Endothelial cell of umbilical vein (primary cell): ENCODE data around the gene CCNC. TPM values are rescaled to one million over a fixed set of nuclear protein-coding genes. Genes with fewer than 3 reads are reported as not detected.

Source experiments
- BruUV-seq: library from RNA; stranded (reverse); fragments of 400-500 nt; replicated peaks from 2 replicates; lab custom pipeline; 2021; lab: Mats Ljungman, UMichigan
- CTCF ChIA-PET: fragments of 300-600, 350-600 bp; sonication (Branson Sonifier 250); formaldehyde crosslinking; loops from one replicate; lab custom pipeline; 2021; ENCODE audit warnings: antibody characterized with exemption, inconsistent platforms; lab: Charles Lee
- POLR2A ChIA-PET: fragments of 300-600, 350-600 bp; sonication (Branson Sonifier 250); formaldehyde crosslinking; loops from one replicate; lab custom pipeline; 2021; ENCODE audit warnings: antibody characterized with exemption, inconsistent platforms; lab: Charles Lee
- DNase-seq: peaks from one replicate; pipeline ENCODE4 v3.0.0-alpha.2; 2011; ENCODE audit warnings: low read depth, low spot score
- FAIRE-seq: peaks from 2 replicates; lab custom pipeline; 2011; peaks lifted over from hg19 to GRCh38; lab: Jason Lieb, UNC
- H2AFZ ChIP-seq: 2 replicates; pipeline ENCODE4 v1.6.0; 2012; ENCODE audit warnings: low read depth, low read length, control low read depth, inconsistent platforms
- H3K27ac ChIP-seq: 2 replicates; pipeline ENCODE4 v1.5.1; 2011; ENCODE audit warnings: low read depth, mild to moderate bottlenecking, control low read depth, low read length, moderate library complexity; ENCODE audit not compliant: insufficient read depth
- H3K27me3 ChIP-seq, 2 experiments: 2 replicates each; pipeline versions ENCODE4 v1.6.0 to v1.6.1; 2011; ENCODE audit warnings: low read length in 2 of 2, mixed read lengths in 1 of 2; ENCODE audit not compliant: control insufficient read depth in 2 of 2, insufficient read depth in 2 of 2
- H3K36me3 ChIP-seq, 2 experiments: 2 replicates in 1 of 2; 3 replicates in 1 of 2; pipeline ENCODE4 v1.5.1; 2011; ENCODE audit warnings: low read length in 2 of 2, mild to moderate bottlenecking in 1 of 2, moderate library complexity in 1 of 2; ENCODE audit not compliant: control insufficient read depth in 2 of 2, insufficient read depth in 2 of 2; ENCODE audit errors: extremely low read depth in 1 of 2
- H3K4me1 ChIP-seq: 3 replicates; pipeline ENCODE4 v1.5.1; 2011; ENCODE audit warnings: mild to moderate bottlenecking, low read length; ENCODE audit not compliant: control insufficient read depth, insufficient read depth; ENCODE audit errors: extremely low read depth
- H3K4me2 ChIP-seq: 2 replicates; pipeline ENCODE4 v1.6.1; 2011; ENCODE audit warnings: low read length, control low read depth, mixed read lengths; ENCODE audit not compliant: insufficient read depth
- H3K4me3 ChIP-seq, 3 experiments: fragments of 200-600 bp in 1 of 3; sonication (generic), shearing (Covaris generic) in 1 of 3; replicated peaks in 1 of 3; 2 replicates each; pipeline ENCODE4 v1.5.1; 2011 to 2016; ENCODE audit warnings: control low read depth in 3 of 3, low read length in 3 of 3, mild to moderate bottlenecking in 2 of 3, inconsistent platforms in 1 of 3, low read depth in 1 of 3, moderate library complexity in 1 of 3; ENCODE audit not compliant: insufficient read depth in 1 of 3
- H3K79me2 ChIP-seq: 2 replicates; pipeline ENCODE4 v1.6.0; 2012; ENCODE audit warnings: low read length, inconsistent platforms; ENCODE audit not compliant: control insufficient read depth, insufficient read depth
- H3K9ac ChIP-seq: replicated peaks from 2 replicates; pipeline ENCODE3; 2011; ENCODE audit warnings: low read length, control low read depth; ENCODE audit not compliant: insufficient read depth; ENCODE audit errors: extremely low read depth
- H3K9me1 ChIP-seq: replicated peaks from 3 replicates; pipeline ENCODE4 v1.6.0; 2011; ENCODE audit warnings: mild to moderate bottlenecking, low read length; ENCODE audit not compliant: control insufficient read depth, insufficient read depth; ENCODE audit errors: extremely low read depth
- H3K9me3 ChIP-seq: replicated peaks from 2 replicates; pipeline ENCODE4 v1.5.1; 2012; ENCODE audit warnings: low read length, inconsistent platforms; ENCODE audit not compliant: control insufficient read depth, insufficient read depth
- H4K20me1 ChIP-seq: replicated peaks from 2 replicates; pipeline ENCODE3; 2011; ENCODE audit warnings: mild to moderate bottlenecking, low read length; ENCODE audit not compliant: control insufficient read depth, insufficient read depth; ENCODE audit errors: extremely low read depth
- EZH2 ChIP-seq: IDR thresholded peaks from 2 replicates; pipeline ENCODE4 v1.6.1; 2012; ENCODE audit warnings: borderline replicate concordance, low read depth, mild to moderate bottlenecking, moderate library complexity, low read length, inconsistent platforms; ENCODE audit not compliant: severe bottlenecking
- MYC ChIP-seq: IDR thresholded peaks from one replicate; pipeline ENCODE4 v1.6.1; 2011; ENCODE audit warnings: mild to moderate bottlenecking, low read depth, low read length
- POLR2A ChIP-seq: IDR thresholded peaks from 2 replicates; pipeline ENCODE4 v1.6.1; 2012; ENCODE audit warnings: low read depth, mild to moderate bottlenecking, control low read depth, low read length
- POLR2AphosphoS5 ChIP-seq: IDR thresholded peaks from 2 replicates; pipeline ENCODE4 v1.6.1; 2012; ENCODE audit warnings: low read depth, mild to moderate bottlenecking, control low read depth, low read length, moderate library complexity; ENCODE audit not compliant: insufficient read depth
- dilution Hi-C: fragments of 300-500 bp; cut with MboI; formaldehyde crosslinking; loops from one replicate; pipeline ENCODE4 v1.15.0; 2019; ENCODE audit warnings: low sequenced_read_pairs; ENCODE audit not compliant: extremely low pct_ligation_motif_present
- intact Hi-C: fragments of 100-400 bp; cut with micrococcal nuclease; formaldehyde crosslinking; loops from one replicate; pipeline ENCODE4 v1.10.0; 2022
- polyA plus RNA-seq, 4 experiments: library from polyadenylated mRNA; depleted of rRNA in 3 of 4; stranded (reverse) in 3 of 4; unstranded in 1 of 4; fragments of >200 nt; gene quantifications; 2 replicates each; pipeline versions ENCODE4 v1.2.1 to v1.2.3, GENCODE V29; 2011 to 2012; ENCODE audit warnings: missing spikeins in 1 of 4
- total RNA-seq: library from RNA; stranded (reverse); gene quantifications from 2 replicates; pipeline ENCODE4 v1.2.3, GENCODE V29; 2021
- TF ChIP-seq, protein P1 (sequence below), 2 donors: IDR thresholded peaks; 1 replicate in 1 of 2; 2 replicates in 1 of 2; pipeline ENCODE4 v1.5.1; 2011; ENCODE audit warnings: low read length in 2 of 2, mild to moderate bottlenecking in 2 of 2, moderate library complexity in 2 of 2, control low read depth in 1 of 2, inconsistent platforms in 1 of 2, low read depth in 1 of 2; ENCODE audit not compliant: insufficient read depth in 1 of 2; ENCODE audit errors: extremely low read depth in 1 of 2

Gene CCNC
- total and polyA plus RNA-seq, 2 donors (not counting 3 experiments of a cell fraction or from before 2014, with no cell fraction given) = 18.2 to 53.5 TPM

DNA sequence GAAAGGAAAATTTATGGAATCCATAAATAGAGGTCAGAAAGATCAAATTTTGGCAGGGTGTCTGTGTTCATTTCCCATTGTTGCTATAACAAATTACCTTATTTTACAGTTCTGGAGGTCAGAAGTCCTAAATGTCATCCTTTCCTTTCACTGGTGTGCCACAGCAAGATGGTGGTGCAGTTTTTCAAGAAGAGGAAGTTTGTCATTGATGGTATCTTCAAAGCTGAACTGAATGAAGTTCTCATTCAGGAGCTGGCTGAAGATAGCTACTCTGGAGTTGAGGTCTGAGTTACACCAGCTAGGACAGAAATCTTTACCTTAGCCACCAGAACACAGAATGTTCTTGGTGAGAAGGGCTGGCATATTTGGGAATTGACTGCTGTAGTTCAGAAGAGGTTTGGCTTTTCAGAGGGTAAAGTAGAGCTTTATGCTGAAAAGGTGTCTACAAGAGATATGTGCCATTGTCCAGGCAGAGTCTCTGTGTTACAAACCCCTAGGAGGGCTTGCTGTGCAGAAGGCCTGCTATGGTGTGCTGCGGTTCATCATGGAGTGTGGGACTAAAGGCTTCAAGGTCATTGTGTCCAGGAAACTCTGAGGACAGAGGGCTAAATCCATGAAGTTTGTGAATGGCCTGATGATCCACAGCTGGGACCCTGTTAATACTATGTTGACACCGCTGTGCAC, 7.2 kb upstream of the CCNC start:
- DNase-seq (no peak), FAIRE-seq (no peak)
- Histone ChIP-seq H3K4me3 (no peak overlapping the region), H3K9ac (no peak overlapping the region), H3K36me3 (no peaks in the 10 kb centered on the region), H3K9me1 (no peaks in the 10 kb centered on the region), H3K27me3 (peaks cover 2 to 3% of the 10 kb centered on the region in 2 experiments), H3K27ac (no peak overlapping the region), H3K4me2 (no peak overlapping the region), H2AFZ (no peak overlapping the region), H4K20me1 (no peaks in the 10 kb centered on the region), H3K4me1 (no peaks in the 10 kb centered on the region), H3K79me2 (no peaks in the 10 kb centered on the region), H3K9me3 (no peaks in the 10 kb centered on the region)
- ChIA-PET CTCF (no interaction called here), POLR2A (no interaction called here)
- dilution Hi-C loops = no loop called here
- TF ChIP-seq POLR2A = no peak
- no peak for TF ChIP-seq EZH2
- TF ChIP-seq MYC = no peak
- TF ChIP-seq, protein P1, sequence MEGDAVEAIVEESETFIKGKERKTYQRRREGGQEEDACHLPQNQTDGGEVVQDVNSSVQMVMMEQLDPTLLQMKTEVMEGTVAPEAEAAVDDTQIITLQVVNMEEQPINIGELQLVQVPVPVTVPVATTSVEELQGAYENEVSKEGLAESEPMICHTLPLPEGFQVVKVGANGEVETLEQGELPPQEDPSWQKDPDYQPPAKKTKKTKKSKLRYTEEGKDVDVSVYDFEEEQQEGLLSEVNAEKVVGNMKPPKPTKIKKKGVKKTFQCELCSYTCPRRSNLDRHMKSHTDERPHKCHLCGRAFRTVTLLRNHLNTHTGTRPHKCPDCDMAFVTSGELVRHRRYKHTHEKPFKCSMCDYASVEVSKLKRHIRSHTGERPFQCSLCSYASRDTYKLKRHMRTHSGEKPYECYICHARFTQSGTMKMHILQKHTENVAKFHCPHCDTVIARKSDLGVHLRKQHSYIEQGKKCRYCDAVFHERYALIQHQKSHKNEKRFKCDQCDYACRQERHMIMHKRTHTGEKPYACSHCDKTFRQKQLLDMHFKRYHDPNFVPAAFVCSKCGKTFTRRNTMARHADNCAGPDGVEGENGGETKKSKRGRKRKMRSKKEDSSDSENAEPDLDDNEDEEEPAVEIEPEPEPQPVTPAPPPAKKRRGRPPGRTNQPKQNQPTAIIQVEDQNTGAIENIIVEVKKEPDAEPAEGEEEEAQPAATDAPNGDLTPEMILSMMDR (IDR thresholded peaks at IDR 0.05; ENCODE audit: extremely low read depth in 1 of 2, insufficient read depth in 1 of 2, low read depth in 1 of 2, low read length in 2 of 2) = no peak
- no peak for TF ChIP-seq POLR2AphosphoS5
- intact Hi-C loops = no loop called here
- BruUV-seq = no TSS peak
